ENCODE results near the gene CHRNA1.

Gene CHRNA1

GRCh38 chr2:174781996-174782395 is 17.7 kb upstream of the CHRNA1 start:
- no peak for DNase-seq (ENCODE audit: low spot score)

- no peak for DNase-seq (ENCODE audit: low spot score)
Observed at GRCh38 chr2:174781298-174781697, 17.0 kb upstream of the CHRNA1 start.

- DNase-seq (ENCODE audit: low spot score) = no peak
Observed at GRCh38 chr2:174780856-174781255, 16.6 kb upstream of the CHRNA1 start.

- no peak for DNase-seq (ENCODE audit: low spot score)
Observed at GRCh38 chr2:174780191-174780840, 16.0 kb upstream of the CHRNA1 start.

DNA sequence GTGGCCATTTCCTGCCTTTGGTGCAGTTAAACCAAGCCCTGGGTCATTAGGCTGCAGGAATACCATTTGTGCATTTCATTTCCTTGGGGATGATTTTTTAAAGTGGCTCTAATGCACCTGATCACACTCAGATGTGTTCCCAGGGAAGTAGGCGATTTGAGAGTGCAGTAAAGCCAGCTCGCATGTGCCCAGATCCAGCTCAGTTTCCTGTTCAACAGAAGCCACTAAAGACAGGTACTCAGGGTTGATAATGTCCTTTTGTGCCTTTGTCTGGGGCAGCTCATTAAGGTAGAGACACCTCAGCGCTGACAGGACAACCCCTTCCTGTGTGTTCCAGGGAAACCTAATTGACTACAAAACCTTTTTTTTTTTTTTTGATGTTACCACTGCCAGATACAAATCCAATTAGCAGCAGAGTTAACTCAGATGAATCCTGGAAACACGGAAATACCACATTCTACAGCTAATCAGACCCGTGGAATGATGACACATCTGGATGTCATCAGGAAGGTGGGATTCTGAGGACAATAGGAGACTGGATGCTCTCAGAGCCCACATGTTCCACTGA is 15.2 kb upstream of the CHRNA1 start:
- DNase-seq (ENCODE audit: low spot score) = no peak

- DNase-seq (ENCODE audit: low spot score) = no peak
Observed at GRCh38 chr2:174778085-174778981, 14.1 kb upstream of the CHRNA1 start.

GRCh38 chr2:174777347-174778084 is 13.2 kb upstream of the CHRNA1 start:
- DNase-seq (ENCODE audit: low spot score) = no peak

- no peak for DNase-seq (ENCODE audit: low spot score)
Observed at GRCh38 chr2:174776675-174777074, 12.4 kb upstream of the CHRNA1 start.

- DNase-seq (ENCODE audit: low spot score) = no peak
Observed at GRCh38 chr2:174776223-174776622, 12.0 kb upstream of the CHRNA1 start.

- DNase-seq (ENCODE audit: low spot score) = no peak
Observed at GRCh38 chr2:174775571-174775980, 11.3 kb upstream of the CHRNA1 start.

GRCh38 chr2:174774886-174775285 is 10.6 kb upstream of the CHRNA1 start:
- no peak for DNase-seq (ENCODE audit: low spot score)

- DNase-seq (ENCODE audit: low spot score) = no peak
Observed at GRCh38 chr2:174773215-174773614, 8.9 kb upstream of the CHRNA1 start.

GRCh38 chr2:174772472-174772801 is 8.2 kb upstream of the CHRNA1 start:
- no peak for DNase-seq (ENCODE audit: low spot score)

GRCh38 chr2:174771631-174772471 is 7.6 kb upstream of the CHRNA1 start:
- DNase-seq (ENCODE audit: low spot score) = peak; percentile 85

DNA sequence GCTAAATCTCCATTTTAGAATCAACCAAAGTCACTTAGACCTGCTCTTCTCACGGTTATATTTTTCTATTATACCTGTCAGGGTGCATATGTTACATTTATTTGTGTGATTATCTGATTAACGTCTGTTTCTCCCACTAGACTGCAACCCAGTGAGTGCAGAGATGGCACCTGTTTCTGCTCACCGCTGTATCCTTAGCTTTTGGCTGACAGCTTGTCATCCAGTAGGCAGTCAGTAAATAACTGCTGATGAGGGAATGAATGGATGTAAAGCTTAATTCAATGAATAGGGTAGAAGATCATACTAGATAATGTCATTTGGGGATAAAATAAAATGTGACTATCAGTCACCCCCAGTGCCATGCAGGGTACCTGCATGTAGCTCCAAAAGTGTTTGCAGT is 6.9 kb upstream of the CHRNA1 start:
- no peak for DNase-seq (ENCODE audit: low spot score)

GRCh38 chr2:174768557-174768956 is 4.3 kb upstream of the CHRNA1 start:
- no peak for DNase-seq (ENCODE audit: low spot score)

DNA sequence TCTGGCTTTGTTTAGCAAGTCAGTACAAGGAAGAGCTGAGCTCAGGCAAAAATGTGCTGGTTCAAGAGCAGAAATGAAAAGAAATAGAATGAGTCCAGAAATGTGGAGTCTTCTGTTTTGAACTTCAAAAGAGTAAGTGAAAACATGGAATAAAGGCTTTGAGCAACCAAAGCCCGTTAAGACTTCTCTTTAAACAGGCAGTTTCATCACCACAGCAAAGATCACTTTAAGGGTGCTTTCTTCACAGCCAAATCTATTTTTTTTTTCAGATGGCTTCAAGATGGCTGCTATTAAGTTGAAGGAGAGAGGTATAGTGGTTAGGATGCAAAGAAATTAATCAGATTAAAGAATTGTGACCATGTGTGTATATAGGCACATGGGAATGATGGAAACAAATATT is 2.0 kb upstream of the CHRNA1 start:
- no peak for DNase-seq (ENCODE audit: low spot score)

DNA sequence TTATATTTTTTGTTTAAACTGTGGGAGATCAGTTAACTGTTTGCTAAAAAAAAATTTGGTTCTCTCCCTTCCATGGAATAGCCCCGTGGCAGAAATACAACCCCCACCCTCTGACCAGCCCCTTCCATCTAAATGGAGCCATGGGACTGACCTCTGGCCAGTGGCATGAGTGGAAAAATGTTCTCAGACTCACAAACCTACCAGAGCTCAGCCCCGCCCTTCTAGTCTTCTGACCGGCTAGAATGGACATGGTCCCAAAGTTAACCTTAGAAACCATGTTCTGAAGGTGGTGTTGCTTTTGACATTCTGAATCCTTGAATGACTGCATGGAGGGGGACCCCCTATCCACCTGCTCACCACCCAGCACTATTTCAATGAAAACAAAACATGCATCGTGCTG is 1.3 kb upstream of the CHRNA1 start:
- DNase-seq (ENCODE audit: low spot score) = no peak

- no peak for DNase-seq (ENCODE audit: low spot score)
Observed at GRCh38 chr2:174763780-174764179, 492 bp downstream of the CHRNA1 start.

DNA sequence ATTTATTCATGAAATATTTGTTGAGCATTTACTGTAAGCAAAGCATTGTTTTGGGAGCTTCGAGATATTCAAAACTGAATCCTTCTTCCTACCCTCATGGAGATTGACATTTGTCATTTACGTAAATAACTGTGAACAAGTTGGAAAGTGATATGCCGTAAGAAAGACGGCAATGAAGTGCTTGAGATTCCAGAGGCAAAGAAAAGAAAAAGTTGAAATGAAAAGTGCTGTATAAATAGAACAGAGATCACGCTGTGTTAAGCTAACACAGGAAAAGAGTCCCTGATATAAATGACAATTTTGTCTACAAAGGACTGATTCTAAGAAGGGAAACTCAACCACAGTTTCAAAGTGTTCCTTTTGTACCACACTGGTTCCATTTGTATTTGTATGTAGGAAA is 1.8 kb downstream of the CHRNA1 start:
- DNase-seq (ENCODE audit: low spot score) = no peak

DNA sequence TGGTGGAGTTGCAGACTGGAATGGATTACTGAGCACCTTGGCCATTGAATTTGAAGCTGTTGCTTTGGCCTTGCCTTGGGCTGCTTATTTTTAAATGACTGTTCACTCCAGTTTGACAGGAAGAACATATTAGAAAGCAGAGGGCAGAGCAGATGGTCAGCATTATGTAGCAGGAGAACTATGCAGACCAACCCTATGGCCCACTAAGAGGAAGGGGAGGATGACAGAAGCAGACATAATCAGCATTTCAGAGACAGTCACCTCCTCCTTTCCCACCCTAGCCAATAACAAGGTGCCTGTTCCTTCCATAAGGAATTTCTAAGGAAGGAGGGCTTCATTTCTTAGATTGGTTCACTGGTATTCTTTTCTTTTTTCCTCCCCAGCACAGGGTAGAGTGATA is 2.4 kb downstream of the CHRNA1 start:
- no peak for DNase-seq (ENCODE audit: low spot score)

Data from HuH-7.5 (cell line).